Left kidney (tissue), 8 donors: ENCODE measurements around the gene LYSMD1. TPM values are rescaled to one million over a fixed set of nuclear protein-coding genes. Genes with fewer than 3 reads are reported as not detected.
"Not testable (repeated sequence)": the region's sequence is repeated elsewhere in the genome, so short reads cannot be mapped to it uniquely, and the experiment has no call there.

Source experiments
- DNase-seq: peaks from one replicate; pipeline ENCODE4 v3.0.0-alpha.2; 2013
- long read RNA-seq, 8 donors: transcript quantifications; one replicate each; lab custom pipeline, GENCODE V29; 2026
- polyA plus RNA-seq: library from polyadenylated mRNA; unstranded; fragments of 120-200 nt; gene quantifications from one replicate; pipeline ENCODE4 v1.2.1, GENCODE V29; 2013; ENCODE audit not compliant: insufficient read length

LYSMD1 gene, protein sequence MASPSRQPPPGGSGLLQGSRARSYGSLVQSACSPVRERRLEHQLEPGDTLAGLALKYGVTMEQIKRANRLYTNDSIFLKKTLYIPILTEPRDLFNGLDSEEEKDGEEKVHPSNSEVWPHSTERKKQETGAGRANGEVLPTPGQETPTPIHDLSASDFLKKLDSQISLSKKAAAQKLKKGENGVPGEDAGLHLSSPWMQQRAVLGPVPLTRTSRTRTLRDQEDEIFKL
- polyA plus RNA-seq, result 16.9 TPM
- long read RNA-seq, donor 1, partial matches to known transcripts, result 0 of 4 reads
- long read RNA-seq, donor 1, other reads (novel, unspliced or antisense), result 0 of 4 reads
- long read RNA-seq, donor 2, partial matches to known transcripts, result 6 of 8 reads
- long read RNA-seq, donor 2, other reads (novel, unspliced or antisense), result 0 of 8 reads
- long read RNA-seq, donor 3, partial matches to known transcripts, result 0 of 2 reads
- long read RNA-seq, donor 3, other reads (novel, unspliced or antisense), result 0 of 2 reads
- long read RNA-seq, donor 4, result 0 reads
- long read RNA-seq, donor 5, transcript LYSMD1-201 (3 exons, 2,479 nt), result major isoform, 5 of 5 reads
- long read RNA-seq, donor 5, partial matches to known transcripts, result 0 of 5 reads
- long read RNA-seq, donor 5, other reads (novel, unspliced or antisense), result 0 of 5 reads
- long read RNA-seq, donor 6, partial matches to known transcripts, result 0 of 1 reads
- long read RNA-seq, donor 6, other reads (novel, unspliced or antisense), result 0 of 1 reads
- long read RNA-seq, donor 7, partial matches to known transcripts, result 36 of 68 reads
- long read RNA-seq, donor 7, other reads (novel, unspliced or antisense), result 29 of 68 reads
- long read RNA-seq, donor 8, partial matches to known transcripts, result 0 of 3 reads
- long read RNA-seq, donor 8, other reads (novel, unspliced or antisense), result 0 of 3 reads

DNA sequence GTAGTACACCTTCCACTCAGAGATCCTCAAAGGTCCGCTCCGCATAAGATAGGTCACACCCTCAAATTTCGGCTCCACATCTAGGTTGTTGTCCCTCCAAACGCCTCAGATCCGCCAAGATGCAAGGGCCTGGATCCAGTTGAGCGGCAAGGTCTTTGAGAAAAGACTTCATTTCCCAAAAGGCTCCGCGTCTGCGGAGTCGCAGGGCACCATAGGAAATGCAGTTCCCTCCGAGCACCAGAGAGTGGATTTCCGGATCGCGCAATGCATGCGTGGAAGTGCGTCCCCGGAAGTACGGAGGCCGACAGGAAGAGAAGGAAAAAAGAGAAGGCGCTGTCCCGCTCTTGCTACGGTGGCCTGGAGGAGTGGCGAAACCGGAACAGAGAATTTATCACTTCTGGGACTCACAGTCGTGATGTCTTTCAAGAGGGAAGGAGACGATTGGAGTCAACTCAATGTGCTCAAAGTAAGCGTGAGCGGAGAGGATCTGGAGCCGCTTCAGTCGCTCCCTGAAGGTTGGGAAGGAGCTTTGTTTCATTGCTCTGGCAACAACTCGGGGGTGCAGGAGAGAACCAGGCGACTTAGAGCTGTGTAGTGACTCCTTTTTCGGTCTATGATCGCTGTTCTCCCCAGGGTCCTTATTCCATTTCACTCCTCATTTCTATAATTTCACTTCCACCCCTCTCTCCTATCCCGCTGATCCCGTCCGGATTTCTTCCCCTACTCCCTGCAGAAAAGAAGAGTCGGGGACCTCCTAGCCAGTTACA lies at the start of gene LYSMD1, which contains the start of gene SCNM1:
Gene LYSMD1, minus strand, starts transcription at position 165 of the 767 bp plus-strand sequence. CDS start 644 bp downstream, outside the sequence.
Gene SCNM1, plus strand, starts transcription at position 407 of the 767 bp plus-strand sequence. Its CDS starts 9 bp downstream, at position 416.
- DNase-seq, result peak; percentile 99

GRCh38 chr1:151213560-151213959 lies 47.9 kb upstream of the LYSMD1 start:
- no peak for DNase-seq

GRCh38 chr1:151211972-151212705 lies 46.4 kb upstream of the LYSMD1 start:
- no peak for DNase-seq

DNA sequence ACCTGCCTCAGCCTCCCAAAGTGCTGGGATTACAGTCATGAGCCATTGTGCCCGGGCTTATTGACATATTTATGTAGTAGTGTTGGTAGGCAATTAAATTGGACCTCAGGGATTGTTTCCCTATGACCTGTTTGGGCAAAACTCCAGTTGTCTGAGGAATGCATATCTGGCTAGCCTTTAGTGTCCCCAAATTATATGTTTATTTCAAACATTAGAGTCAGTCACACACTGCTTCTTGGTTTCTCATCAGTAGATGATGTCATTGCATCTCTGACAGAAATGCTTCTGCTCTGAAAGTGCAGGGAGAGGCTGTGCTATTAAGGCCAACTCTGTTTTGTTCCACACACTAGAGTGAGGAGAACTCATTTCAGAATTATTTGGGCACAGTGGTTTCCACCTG lies 45.1 kb upstream of the LYSMD1 start:
- DNase-seq, result no peak

DNA sequence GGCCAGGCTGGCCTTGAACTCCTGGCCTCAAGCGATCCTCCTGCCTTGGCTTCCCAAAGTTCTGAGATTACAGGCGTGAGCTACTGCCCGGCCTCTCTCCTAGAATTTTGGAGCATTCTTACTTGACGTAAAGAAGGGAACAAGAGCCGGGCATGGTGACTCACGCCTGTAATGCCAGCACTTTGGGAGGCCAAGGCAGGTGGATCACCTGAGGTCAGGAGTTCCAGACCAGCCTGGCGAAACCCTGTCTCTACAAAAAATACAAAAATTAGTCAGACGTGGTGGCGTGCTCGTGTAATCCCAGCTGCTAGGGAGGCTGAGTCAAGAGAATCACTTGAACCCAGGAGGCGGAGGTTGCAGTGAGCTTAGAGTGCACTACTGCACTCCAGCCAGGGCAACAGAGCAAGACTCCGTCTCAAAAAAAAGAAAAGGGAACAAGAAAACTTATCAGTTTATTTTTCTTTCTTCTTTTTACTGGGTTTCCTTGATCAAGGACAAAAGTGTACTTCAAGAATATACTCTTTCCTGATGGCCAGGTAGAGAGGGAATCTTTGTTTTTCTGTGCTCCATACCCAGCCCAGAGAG lies 39.8 kb upstream of the LYSMD1 start:
- DNase-seq, result not testable (repeated sequence)

- DNase-seq, result no peak
Measured at GRCh38 chr1:151199873-151200581, 34.3 kb upstream of the LYSMD1 start.

DNA sequence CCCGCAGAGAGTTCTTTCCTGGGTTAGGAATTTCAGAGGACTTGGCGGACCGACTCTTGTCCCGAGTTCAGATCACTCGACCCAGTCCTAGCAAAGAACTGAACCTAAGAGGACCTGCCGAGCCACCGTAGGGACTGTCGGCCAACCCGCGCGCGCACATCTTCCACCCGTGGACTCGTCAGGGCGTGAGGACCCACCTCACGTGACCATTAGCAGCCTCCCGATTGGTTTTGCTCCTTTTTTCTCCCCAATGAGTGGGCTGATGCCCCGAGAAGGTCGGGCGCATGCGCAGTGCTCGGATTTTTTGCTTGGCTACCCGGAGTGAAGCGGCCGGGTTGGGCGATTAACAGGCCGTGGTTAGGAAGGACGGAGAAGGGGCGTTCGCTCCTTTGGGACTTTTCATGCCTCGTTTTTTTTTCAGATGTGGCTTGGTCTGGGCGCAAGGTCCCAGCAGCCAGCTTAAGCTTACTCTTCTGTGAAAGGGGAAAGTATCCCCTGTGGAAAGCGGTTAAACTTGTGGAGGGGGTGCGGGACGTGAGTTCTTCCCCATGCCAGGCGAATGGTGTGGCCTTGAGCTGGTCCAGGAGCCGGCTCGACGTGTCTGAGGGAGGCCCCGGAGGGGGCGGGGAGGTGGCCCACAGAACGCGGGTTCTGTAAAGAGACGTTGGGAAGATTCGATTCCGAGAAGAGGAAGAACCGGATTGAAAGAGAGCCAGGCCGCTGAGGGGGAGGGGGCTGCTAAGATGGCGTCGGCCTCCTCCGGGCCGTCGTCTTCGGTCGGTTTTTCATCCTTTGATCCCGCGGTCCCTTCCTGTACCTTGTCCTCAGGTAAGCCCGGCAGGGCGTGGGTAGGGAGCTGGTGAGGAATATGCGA lies 32.8 kb upstream of the LYSMD1 start, which contains the start of gene PIP5K1A:
Gene PIP5K1A, plus strand, starts transcription at position 299 of the 874 bp plus-strand sequence. Its CDS starts 445 bp downstream, at position 744.
- peak; percentile 99 for DNase-seq

- no peak for DNase-seq
Measured at GRCh38 chr1:151197863-151198253, 32.2 kb upstream of the LYSMD1 start.

DNA sequence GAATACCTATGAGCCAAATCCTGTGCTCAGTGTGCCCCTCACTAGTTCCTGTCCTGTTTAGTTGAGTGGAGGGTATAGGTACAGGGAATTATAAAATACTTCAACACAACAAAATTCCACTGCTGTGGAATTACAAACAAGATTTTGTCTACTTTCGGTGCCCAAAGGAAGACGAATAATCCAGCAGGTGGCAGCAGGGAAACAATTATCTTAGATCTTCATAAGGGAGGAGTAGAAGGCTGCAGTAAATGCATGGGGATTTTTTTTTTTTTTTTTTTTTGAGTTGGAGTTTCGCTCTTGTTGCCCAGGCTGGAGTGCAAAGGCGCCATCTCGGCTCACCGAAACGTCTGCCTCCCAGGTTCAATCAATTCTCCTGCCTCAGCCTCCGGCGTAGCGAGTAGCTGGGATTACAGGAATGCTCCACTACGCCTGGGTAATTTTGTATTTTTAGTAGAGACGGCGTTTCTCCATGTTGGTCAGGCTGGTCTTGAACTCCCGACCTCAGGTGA lies 30.6 kb upstream of the LYSMD1 start:
- peak; percentile 87 for DNase-seq

DNA sequence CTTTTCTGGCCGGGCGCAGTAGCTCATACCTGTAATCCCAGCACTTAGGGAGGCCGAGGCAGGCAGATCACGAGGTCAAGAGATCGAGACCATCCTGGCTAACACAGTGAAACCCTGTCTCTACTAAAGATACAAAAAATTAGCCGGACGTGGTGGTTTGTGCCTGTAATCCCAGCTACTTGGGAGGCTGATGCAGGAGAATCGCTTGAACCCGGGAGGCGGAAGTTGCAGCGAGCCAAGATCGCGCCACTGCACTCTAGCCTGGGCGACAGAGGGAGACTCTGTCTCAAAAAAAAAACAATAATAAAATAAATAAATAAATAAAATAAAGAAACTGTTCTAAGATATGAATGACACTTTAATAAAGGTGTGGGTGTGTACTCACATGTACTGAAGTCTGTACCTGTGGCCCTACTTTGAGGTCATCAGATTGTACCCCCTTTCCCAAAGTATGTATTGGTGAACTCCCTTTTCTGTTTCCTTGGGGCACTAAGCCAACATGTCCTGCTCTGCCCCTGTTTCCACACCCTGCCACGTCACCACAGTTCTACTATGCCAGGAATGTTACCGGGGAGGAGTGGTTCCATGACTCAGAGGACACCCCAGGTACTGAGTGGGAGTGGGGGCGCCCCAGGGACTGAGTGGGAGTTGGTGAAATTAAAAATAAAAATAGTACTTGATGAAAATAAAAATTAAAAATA lies 29.3 kb upstream of the LYSMD1 start:
- not testable (repeated sequence) for DNase-seq

- no peak for DNase-seq
Measured at GRCh38 chr1:151193856-151194255, 28.2 kb upstream of the LYSMD1 start.

- no peak for DNase-seq
Measured at GRCh38 chr1:151193304-151193703, 27.6 kb upstream of the LYSMD1 start.

- no peak for DNase-seq
Measured at GRCh38 chr1:151192047-151192446, 26.3 kb upstream of the LYSMD1 start.

- peak; percentile 88 for DNase-seq
Measured at GRCh38 chr1:151189637-151190445, 24.1 kb upstream of the LYSMD1 start, which contains the start of gene VPS72. TSS of gene VPS72 (minus strand) at chr1:151190197. CDS start at chr1:151190121, 76 bp downstream.

- DNase-seq, result not testable (repeated sequence)
Measured at GRCh38 chr1:151188667-151189066, 23.0 kb upstream of the LYSMD1 start.

GRCh38 chr1:151187205-151187604 lies 21.5 kb upstream of the LYSMD1 start:
- no peak for DNase-seq

- DNase-seq, result no peak
Measured at GRCh38 chr1:151184211-151184610, 18.5 kb upstream of the LYSMD1 start.
